GM19035 (cell line): ENCODE measurements around the gene CACHD1.

Experiments used
- ATAC-seq: cut with Tn5 transposase; IDR thresholded peaks from one replicate; pipeline ENCODE4 v1.9.1; 2021; ENCODE audit not compliant: unreplicated experiment

The CACHD1 gene

DNA sequence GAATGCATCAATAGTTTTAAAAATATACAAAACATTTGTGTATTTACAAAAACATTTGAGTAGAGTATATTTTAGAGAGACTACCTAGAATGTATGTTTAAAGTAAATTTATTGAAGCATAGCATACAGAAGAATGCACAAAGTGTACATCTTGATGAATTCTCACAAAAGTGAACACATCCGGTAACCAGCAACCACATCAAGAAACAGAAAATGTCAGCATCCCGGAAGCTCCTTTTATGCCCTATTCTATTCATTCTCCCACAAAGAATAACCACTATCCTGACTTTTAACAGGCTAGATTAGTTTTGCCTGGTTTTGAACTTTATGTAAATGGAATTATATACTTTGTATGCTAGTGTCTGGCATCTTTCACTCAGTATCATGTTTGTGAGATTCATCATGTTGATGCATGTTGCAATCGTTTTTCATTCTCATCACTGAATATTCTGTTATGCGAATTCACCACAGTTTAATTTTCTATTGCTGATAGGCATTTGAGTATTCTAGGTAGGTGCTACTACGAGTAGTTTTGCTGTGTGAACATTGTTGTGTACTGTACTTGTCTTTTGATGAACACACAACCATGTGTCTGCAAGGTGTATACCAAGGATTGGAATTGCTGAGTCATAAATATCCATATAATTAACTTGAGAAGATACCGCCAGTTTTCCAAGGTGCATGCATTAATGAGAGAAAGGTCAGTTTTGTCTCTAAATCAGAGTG is 75.4 kb downstream of the CACHD1 start:
- ATAC-seq = no peak

DNA sequence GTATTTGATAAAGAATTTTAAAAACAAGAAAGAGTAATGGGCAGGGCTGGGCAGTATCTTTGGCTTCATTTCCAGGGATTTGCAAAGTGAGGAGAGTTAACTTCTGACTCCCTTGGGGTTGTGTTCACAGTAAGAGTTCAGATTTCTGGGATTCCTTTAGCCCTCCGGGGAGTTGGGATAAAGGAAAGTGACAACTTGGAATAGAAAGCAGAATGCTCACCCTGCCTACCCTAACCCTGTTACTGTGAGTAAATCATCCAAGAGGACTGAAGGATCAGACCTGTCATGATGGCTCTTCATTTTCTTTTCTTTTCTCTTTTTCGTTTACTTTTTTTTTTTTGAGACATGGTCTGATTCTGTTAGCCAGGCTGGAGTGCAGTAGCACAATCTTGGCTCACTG is 76.1 kb downstream of the CACHD1 start:
- no peak for ATAC-seq

- ATAC-seq = no peak
Observed at GRCh38 chr1:64549464-64550239, 79.7 kb downstream of the CACHD1 start.

DNA sequence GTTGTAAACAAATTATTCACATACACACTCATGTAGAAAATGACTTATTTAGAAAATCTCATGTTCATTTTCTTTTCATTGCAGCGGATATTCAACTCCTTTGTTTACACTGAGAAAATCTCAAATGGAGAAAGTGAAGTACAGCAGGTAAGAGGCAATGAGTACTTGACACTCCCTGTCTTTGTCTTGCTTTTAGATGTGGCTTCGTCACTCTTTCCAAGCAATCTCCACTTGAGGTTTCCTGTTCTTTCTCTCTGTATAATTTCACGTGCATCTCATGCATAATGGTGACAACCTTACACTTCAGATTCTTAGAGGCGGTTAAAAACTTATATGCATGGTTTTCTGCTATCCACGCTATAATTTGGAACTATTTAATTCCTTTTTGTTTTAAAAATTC is 80.6 kb downstream of the CACHD1 start:
- ATAC-seq = no peak

DNA sequence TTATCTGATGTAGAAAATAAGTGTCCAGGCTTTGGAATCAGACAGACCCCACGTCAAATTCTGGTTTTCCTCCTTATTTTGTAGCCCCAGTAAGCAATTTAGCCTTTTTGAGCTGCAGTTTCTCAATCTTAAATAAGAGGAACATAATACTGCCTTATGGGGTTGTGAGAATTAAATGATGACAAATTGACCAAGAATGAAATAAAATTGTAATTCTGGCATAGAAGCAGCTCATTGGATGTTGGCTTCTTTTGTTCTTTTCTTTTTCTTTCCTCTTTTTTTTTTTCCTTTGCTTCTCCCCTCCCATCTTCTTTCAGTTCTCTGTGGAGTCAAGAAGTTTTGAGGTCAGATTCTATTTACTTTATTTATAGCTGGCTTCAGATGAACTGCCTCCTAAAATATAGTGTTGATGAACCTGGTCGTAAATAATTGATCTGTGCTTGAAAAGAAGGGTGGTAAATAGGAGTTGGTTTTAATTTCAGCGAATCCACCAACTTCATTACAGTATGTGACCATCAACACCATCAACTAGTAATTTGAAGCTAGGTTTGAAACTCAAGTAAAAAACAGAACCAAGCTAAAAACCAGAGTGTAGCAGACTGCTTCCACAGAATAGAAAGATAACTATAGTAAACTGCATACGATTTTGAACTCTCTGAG is 81.1 kb downstream of the CACHD1 start:
- ATAC-seq = no peak

DNA sequence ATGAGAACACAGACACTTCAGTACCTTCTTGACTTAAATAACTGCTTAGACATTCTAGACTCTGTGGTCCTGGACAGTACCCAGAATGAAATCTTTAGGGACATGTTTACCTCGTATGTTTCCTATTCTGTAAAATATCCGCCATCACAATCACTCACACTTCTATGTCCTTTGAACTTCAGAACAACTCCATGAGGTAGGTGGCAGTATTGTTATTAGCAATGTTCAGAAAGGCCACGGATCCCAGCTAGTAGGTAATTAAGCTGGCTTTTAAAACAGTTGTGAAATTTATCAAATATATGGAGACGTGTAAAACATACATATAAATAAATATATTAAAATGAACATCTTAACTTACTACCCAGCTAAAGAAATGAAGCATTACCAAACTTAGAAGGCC is 83.4 kb downstream of the CACHD1 start:
- no peak for ATAC-seq

DNA sequence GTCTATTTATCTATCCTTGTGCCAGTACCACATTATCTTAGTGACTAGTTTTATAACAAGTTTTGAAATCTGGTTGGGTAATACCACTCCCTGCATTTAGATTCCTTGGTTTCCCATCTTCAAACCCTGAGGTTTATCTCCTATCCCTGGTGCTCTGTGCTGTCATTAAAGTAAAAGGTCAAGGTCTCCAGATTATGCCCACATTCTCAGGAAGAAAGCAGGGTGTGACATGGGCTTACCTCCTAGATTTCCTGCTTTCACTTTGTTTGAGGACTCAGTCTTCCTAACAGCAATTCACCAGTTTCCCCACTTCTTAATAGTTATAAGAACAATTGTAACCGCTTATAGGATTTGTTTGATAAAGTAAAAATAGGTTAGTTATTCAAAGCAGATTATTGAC is 86.0 kb downstream of the CACHD1 start:
- no peak for ATAC-seq

DNA sequence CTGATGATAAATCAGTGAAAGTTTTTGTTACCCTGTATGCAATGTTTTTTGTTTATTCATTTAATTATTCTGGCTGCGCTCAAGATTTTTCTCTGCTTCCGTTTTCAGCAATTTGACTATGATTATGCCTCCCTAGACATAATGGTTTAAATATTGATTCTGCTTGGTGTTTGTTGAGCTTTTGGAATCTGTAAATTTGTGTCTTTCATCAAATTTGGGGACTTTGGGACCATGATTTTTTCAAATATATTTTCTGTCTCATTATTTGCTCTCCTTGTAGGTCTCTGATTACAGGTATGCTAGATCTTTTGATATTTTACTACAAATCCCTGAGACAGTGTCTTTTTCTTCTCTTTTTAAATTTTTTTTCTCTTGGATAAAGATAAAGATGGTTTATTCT is 92.1 kb downstream of the CACHD1 start:
- no peak for ATAC-seq

DNA sequence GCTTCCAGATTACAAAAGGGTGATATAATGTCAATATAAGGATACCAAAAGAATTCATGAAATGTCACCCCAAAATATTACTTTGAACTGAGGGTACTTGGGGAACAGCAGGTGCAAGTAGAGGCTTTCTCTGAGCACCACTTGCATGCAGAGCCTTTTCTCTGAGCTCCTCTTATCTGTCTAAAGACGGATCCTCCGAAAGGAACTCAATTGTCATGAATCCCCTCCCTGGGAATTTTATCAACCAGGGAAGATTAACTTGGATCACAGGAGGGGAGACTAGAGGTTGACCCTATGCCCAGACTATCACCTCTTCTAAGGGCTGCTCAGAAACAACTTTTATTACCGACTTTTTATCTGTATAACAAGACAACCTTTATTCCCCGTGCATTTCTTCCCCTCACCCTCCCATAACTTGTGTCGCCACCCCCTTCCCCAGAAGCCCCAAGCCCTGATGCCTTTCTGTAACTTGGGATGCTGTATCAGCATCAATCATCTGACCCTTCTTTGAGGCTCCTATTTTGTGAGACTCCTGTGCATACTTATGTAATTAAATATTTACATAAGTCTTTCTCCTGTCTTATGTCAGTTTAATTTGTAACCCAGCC is 94.1 kb downstream of the CACHD1 start:
- no peak for ATAC-seq

DNA sequence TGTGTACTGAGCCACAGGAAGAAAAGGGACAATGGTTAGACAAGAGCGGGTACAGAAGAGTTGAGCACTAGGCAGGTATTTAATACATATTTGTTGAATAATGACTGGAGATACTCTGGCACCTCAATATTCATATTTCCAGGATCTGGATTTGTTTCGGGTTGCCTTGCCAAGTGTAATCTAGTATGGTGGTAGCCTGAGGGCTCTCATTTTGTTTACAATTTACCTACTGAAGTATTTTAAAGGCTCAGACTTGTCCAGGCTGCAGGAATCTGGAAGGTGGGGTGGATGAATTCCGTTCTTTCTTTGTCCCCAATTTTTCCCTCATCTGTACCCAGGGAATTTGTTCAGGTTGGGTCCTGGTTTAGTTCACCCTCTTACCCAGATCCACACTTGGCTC is 95.0 kb downstream of the CACHD1 start:
- ATAC-seq = no peak

DNA sequence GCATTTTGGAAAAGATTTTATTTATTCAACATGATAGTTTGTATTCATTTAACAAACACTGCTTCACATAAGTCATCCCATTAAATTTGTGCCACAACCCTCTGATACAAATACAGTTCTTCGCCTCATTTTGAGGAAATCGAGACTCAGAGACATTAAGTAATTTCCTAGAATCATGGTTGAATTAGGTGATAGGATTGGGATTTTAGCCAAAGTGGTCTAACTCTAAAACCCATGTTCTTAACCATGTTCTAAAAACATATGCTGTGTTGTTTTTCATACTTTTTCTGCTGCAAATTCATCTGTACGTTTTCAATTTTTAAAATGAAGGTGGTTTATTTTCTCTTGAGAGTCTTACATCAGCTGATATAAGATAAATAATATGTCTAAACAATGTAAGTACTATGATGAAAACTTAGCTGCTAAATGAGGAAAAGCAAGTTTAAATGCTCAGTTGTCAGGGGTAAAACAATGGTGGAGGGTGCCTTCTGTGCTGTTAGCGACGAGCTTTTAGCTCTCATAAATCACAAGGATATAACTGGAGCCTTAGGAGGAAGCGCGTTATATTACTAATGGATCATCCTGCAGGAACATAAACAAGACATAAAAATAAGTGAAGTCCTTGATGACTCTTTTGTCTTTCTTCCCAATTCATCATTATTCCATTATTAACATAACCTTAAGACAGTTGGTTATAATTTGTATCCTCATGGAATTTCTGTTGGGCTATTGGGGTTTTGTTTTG is 97.7 kb downstream of the CACHD1 start:
- ATAC-seq = no peak

DNA sequence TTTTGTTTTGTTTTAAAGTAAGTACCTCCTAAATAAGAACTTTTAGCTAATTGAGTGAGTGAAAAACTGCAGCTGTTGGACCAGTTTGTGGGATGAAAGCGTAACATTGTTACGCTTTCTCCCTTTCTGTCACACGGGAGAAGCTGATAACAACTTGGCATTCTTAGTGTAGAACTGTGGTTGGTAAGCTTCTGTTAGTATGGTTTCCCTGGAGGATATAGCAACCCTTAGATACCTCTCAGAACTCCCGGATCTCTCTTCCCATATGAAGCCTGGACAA is 98.2 kb downstream of the CACHD1 start:
- ATAC-seq = no peak

DNA sequence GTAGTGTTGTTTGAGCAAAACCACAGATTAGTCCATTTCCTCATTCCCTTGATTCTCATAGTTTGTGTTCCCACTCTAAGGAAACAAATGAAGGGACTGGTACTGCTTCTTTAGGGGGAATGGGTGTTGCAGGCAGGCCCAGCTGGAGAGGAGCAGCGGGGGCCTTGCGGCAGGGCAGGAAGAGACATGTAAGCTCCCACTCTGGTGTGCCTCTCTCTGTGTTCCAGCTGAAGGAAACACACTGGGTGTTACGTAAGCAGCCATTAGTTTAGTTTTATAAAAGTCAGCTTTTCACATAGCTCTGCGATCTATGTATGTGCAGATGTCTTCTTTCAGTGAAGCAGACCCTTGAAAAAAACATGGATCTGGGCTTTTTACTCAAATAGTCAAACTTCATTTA is 99.5 kb downstream of the CACHD1 start:
- no peak for ATAC-seq

GRCh38 chr1:64570267-64570855 is 100.4 kb downstream of the CACHD1 start:
- no peak for ATAC-seq

DNA sequence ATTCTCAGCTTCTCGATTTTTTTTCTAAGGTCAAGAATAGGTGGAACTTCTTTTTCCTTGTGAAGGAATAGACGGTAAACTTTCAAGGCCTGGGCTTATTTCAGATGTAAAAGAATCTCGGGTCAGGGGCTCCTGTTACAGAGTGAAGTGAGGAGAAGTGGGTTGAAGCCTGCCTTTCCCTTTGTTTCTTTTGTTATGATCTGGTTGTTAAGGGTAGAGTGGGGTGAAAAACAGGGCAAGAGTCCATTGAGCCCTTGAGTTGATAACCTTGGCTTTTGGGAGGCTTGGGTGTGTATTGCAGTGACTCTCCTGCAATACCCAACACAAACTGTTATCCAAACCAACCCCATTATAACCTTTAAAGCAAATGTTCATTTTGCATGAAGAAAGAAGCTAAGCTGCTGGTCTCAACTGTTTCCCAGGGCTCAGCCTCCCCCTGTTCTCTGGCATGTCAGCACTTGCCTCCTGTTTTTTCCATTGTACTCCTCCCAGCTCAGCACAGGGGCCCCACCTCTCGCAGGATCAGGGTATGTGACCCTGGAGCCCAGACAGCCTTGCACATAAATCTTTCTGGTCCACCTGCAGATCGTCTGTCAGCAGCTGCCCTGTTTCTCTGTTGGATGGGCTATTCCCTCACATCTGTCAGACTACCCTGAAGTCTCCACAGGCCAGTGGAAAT is 102.4 kb downstream of the CACHD1 start:
- no peak for ATAC-seq

- no peak for ATAC-seq
Observed at GRCh38 chr1:64574301-64574700, 104.4 kb downstream of the CACHD1 start.

DNA sequence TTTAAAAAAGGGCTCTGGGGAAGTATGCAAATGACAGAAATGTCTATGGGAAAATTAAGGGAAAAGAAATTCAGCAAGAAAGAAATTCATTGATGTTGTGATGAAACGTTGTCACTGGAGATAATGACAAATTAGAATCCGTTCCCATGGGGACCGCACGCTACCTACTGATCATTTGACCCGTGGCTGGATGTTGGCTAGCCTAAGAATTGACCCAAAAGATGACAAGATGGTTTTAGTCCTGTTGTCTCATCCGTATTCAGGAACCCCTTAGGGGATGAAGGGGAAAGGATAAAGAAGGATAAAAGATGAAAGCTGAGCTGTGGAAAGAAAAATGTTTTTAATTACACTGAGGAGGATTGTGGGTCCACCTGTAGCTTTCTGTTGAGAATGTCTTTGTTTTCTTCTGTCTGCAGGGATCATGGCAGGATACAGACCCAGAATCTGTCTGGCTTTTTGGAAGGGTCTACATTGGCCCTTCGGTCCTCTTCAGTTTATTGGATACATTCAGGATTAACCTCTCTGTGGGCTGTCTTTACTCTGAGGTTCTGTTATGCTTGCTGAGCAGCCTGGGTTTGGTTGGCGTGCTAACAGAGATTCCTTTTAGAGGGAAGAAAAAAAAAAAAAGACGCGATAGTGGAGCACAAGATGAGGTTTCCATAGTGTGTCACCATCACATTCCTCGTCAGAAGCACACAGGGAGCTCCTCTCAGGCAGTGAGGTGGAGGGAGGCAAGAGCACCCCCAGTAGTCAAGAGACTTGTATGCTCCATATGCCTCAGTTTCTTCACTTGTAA is 106.2 kb downstream of the CACHD1 start:
- no peak for ATAC-seq

DNA sequence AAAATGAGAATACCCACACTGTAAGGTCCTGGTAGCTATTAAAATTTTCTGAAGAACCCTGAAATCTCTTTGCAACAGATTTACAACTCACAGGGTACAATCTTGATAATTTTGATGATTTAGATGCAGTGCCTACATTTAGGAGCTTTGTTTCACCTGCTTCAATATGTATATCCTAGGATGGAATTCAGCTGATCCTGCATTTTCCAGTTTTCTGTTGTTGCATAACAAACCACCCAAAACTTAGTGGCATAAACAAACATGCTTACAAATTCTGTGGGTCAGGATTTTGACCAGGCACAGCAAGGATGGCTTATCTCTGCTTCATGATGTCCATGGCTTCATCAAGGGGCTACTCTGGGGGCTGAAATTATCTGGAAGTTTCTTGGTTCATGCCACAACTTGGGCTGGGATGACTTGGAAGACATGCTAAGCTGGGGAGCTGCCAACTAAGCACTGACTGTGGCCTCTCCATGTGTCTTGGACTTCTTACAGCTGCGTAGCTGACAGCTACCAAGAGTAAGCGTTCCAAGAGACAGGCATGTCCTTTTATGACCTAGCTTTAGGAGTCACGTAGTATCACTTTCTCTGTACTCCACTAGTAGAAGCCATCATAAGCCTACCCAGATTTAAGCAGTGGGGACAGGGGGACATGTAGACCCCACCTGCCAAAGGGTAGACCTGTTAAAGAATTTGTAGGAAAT is 108.5 kb downstream of the CACHD1 start:
- ATAC-seq = no peak

DNA sequence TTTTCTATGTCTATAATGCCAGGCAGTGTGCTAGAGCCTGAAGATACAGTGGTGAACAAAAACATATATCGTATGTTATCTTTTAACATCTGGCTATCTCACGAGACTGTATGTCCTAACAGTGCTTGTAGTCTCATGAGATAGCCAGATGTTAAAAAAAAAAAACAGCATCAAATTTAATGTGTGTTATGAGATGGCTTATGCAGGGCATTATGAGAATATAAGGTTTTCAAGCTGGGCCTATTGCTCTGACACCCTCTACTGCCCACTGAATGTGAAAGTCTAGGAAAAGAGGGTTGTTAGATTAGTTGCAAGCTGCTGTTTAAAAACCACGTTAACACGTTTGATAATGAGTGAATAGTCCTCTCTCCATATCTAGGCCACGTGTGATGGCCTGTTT is 109.8 kb downstream of the CACHD1 start:
- no peak for ATAC-seq
